IMR-90 (cell line): ENCODE results near the gene TRIM27. TPM values are rescaled to one million over a fixed set of nuclear protein-coding genes. Genes with fewer than 3 reads are reported as not detected.
A peak's percentile ranks its signal among the peaks of the same experiment; 100 is the strongest.

Source experiments
- ATAC-seq: fragments of 200-7000 bp; cut with Tn5 transposase; 2 replicates; pipeline ENCODE4 v1.9.1; 2020; ENCODE audit warnings: low read depth, mild to moderate bottlenecking, moderate library complexity
- BruUV-seq: library from RNA; stranded (reverse); fragments of 400-500 nt; replicated peaks from 2 replicates; lab custom pipeline; 2021; lab: Mats Ljungman, UMichigan
- CTCF ChIA-PET: fragments of 300-600 bp; formaldehyde crosslinking; extraction: SDS; loops from one replicate; lab custom pipeline; 2021; ENCODE audit warnings: antibody characterized with exemption; lab: Yijun Ruan, JAX
- POLR2A ChIA-PET: fragments of 300-600 bp; sonication (Branson Sonifier 250); formaldehyde crosslinking; loops from one replicate; lab custom pipeline; 2022; ENCODE audit warnings: antibody characterized with exemption; ENCODE audit not compliant: unreplicated experiment; lab: Charles Lee
- DNase-seq: peaks from one replicate; pipeline ENCODE4 v3.0.0; 2013
- H2AFZ ChIP-seq: replicated peaks from 2 replicates; pipeline ENCODE3; 2013; ENCODE audit warnings: low read length, mild to moderate bottlenecking; ENCODE audit not compliant: poor library complexity
- H2AK5ac ChIP-seq: 2 replicates; pipeline ENCODE4 v1.6.1; 2013; ENCODE audit warnings: low read depth, low read length, inconsistent platforms
- H2AK9ac ChIP-seq: replicated peaks from 2 replicates; pipeline ENCODE3; 2013; ENCODE audit warnings: mild to moderate bottlenecking, low read depth, low read length, moderate library complexity; ENCODE audit not compliant: poor library complexity
- H2BK120ac ChIP-seq: 2 replicates; pipeline ENCODE4 v1.6.1; 2013; ENCODE audit warnings: low read depth, low read length, inconsistent platforms
- H2BK15ac ChIP-seq: 3 replicates; pipeline ENCODE4 v1.6.1; 2013; ENCODE audit warnings: low read depth, low read length, inconsistent platforms
- H2BK20ac ChIP-seq: 2 replicates; pipeline ENCODE4 v1.6.1; 2013; ENCODE audit warnings: low read depth, mild to moderate bottlenecking, inconsistent platforms, low read length, moderate library complexity
- H2BK5ac ChIP-seq: 2 replicates; pipeline ENCODE4 v1.6.1; 2013; ENCODE audit warnings: mild to moderate bottlenecking, low read depth, low read length, inconsistent platforms; ENCODE audit not compliant: poor library complexity, severe bottlenecking
- H3K14ac ChIP-seq: replicated peaks from 2 replicates; pipeline ENCODE4 v1.6.1; 2013; ENCODE audit warnings: low read depth, low read length, inconsistent platforms
- H3K18ac ChIP-seq: 2 replicates; pipeline ENCODE4 v1.6.1; 2013; ENCODE audit warnings: low read depth, low read length, control low read depth
- H3K23ac ChIP-seq: 2 replicates; pipeline ENCODE4 v1.6.1; 2013; ENCODE audit warnings: low read depth, low read length, inconsistent platforms
- H3K27ac ChIP-seq: 2 replicates; pipeline ENCODE4 v1.5.1; 2013; ENCODE audit warnings: mild to moderate bottlenecking, control low read depth, low read length; ENCODE audit not compliant: insufficient read depth
- H3K27me3 ChIP-seq: 2 replicates; pipeline ENCODE4 v1.6.1; 2013; ENCODE audit warnings: low read length; ENCODE audit not compliant: control insufficient read depth, insufficient read depth
- H3K36me3 ChIP-seq: 2 replicates; pipeline ENCODE4 v1.6.1; 2013; ENCODE audit warnings: low read length, mixed read lengths; ENCODE audit not compliant: control insufficient read depth, insufficient read depth
- H3K4ac ChIP-seq: 2 replicates; pipeline ENCODE4 v1.6.1; 2013; ENCODE audit warnings: low read depth, low read length, inconsistent platforms
- H3K4me1 ChIP-seq: 2 replicates; pipeline ENCODE4 v1.6.1; 2013; ENCODE audit warnings: low read length, mixed read lengths; ENCODE audit not compliant: control insufficient read depth, insufficient read depth
- H3K4me2 ChIP-seq: 2 replicates; pipeline ENCODE4 v1.6.1; 2013; ENCODE audit warnings: low read depth, mild to moderate bottlenecking, control low read depth, low read length, moderate library complexity
- H3K4me3 ChIP-seq: 2 replicates; pipeline ENCODE4 v1.5.1; 2013; ENCODE audit warnings: low read depth, mild to moderate bottlenecking, control low read depth, low read length, moderate library complexity; ENCODE audit not compliant: insufficient read depth
- H3K56ac ChIP-seq: 2 replicates; pipeline ENCODE4 v1.6.1; 2013; ENCODE audit warnings: low read length, inconsistent platforms; ENCODE audit not compliant: insufficient read depth; ENCODE audit errors: extremely low read depth
- H3K79me1 ChIP-seq, 2 experiments: 2 replicates each; pipeline ENCODE4 v1.6.1; 2013; ENCODE audit warnings: low read length in 2 of 2, inconsistent platforms in 1 of 2, low read depth in 1 of 2
- H3K9ac ChIP-seq: 2 replicates; pipeline ENCODE4 v1.6.1; 2013; ENCODE audit warnings: low read depth, low read length, control low read depth
- H3K9me1 ChIP-seq: 2 replicates; pipeline ENCODE4 v1.6.1; 2013; ENCODE audit warnings: low read length, inconsistent platforms; ENCODE audit not compliant: insufficient read depth
- H3K9me3 ChIP-seq: 2 replicates; pipeline ENCODE4 v1.6.1; 2013; ENCODE audit warnings: low read length; ENCODE audit not compliant: control insufficient read depth, insufficient read depth
- H4K20me1 ChIP-seq: 2 replicates; pipeline ENCODE4 v1.6.1; 2013; ENCODE audit warnings: low read length, inconsistent platforms; ENCODE audit not compliant: insufficient read depth
- H4K5ac ChIP-seq: 2 replicates; pipeline ENCODE4 v1.6.1; 2013; ENCODE audit warnings: mild to moderate bottlenecking, low read depth, low read length, control low read depth
- H4K8ac ChIP-seq, 2 experiments: 2 replicates each; pipeline ENCODE4 v1.6.1; 2013; ENCODE audit warnings: low read depth in 2 of 2, low read length in 2 of 2, control low read depth in 1 of 2, inconsistent platforms in 1 of 2
- H4K91ac ChIP-seq: 2 replicates; pipeline ENCODE4 v1.6.1; 2013; ENCODE audit warnings: low read depth, low read length, inconsistent platforms; ENCODE audit not compliant: insufficient read depth
- BHLHE40 ChIP-seq: fragments of 150-350 bp; IDR thresholded peaks from 2 replicates; pipeline ENCODE4 v1.6.1; 2016; ENCODE audit warnings: mild to moderate bottlenecking, low read depth, low read length
- CEBPB ChIP-seq: IDR thresholded peaks from 2 replicates; pipeline ENCODE4 v1.6.1; 2012; ENCODE audit warnings: low read depth, low read length, improper control_type of control experiment
- CHD1 ChIP-seq: IDR thresholded peaks from 2 replicates; pipeline ENCODE4 v1.6.1; 2012; ENCODE audit warnings: low read depth, low read length, improper control_type of control experiment
- CTCF ChIP-seq: conservative IDR thresholded peaks from 2 replicates; pipeline ENCODE4 v1.5.1; 2012; ENCODE audit warnings: mild to moderate bottlenecking, low read depth, low read length, improper control_type of control experiment
- FOS ChIP-seq: fragments of 150-350 bp; IDR thresholded peaks from 2 replicates; pipeline ENCODE4 v1.6.1; 2016; ENCODE audit warnings: low read depth, low read length
- MAFK ChIP-seq: IDR thresholded peaks from 2 replicates; pipeline ENCODE4 v1.6.1; 2012; ENCODE audit warnings: low read depth, low read length, improper control_type of control experiment
- MXI1 ChIP-seq: IDR thresholded peaks from 2 replicates; pipeline ENCODE4 v1.6.1; 2012; ENCODE audit warnings: low read depth, mild to moderate bottlenecking, low read length, moderate library complexity, borderline replicate concordance
- NFE2L2 ChIP-seq: fragments of 150-350 bp; IDR thresholded peaks from 2 replicates; pipeline ENCODE4 v1.6.1; 2016; ENCODE audit warnings: low read depth, mild to moderate bottlenecking, low read length
- RAD21 ChIP-seq: IDR thresholded peaks from 2 replicates; pipeline ENCODE4 v1.6.1; 2012; ENCODE audit warnings: low read length, improper control_type of control experiment
- RCOR1 ChIP-seq: IDR thresholded peaks from 2 replicates; pipeline ENCODE4 v1.6.1; 2012; ENCODE audit warnings: mild to moderate bottlenecking, low read length, improper control_type of control experiment; ENCODE audit not compliant: insufficient replicate concordance
- RFX5 ChIP-seq: IDR thresholded peaks from 2 replicates; pipeline ENCODE4 v1.8.0; 2012; ENCODE audit warnings: low read depth, mild to moderate bottlenecking, low read length, moderate library complexity
- WGBS, 2 experiments: methylation state at CpG; one replicate each; pipeline versions ENCODE4 v1.1.5 to v1.1.7; 2013; ENCODE audit warnings: missing lambda C conversion rate in 2 of 2; ENCODE audit not compliant: insufficient read length in 1 of 2; ENCODE audit errors: extremely low coverage in 2 of 2; 5-methylcytosine and 5-hydroxymethylcytosine counted together
- dilution Hi-C: fragments of 300-500 bp; cut with HindIII; formaldehyde crosslinking; loops from one replicate; pipeline ENCODE4 v1.14.3; 2018; ENCODE audit warnings: low sequenced_read_pairs; ENCODE audit not compliant: unreplicated experiment
- in situ Hi-C: fragments of 300-500 bp; cut with MboI; formaldehyde crosslinking; loops from 3 replicates; pipeline ENCODE4 v1.14.3; 2019; ENCODE audit warnings: low sequenced_read_pairs, inconsistent platforms, mixed read lengths
- intact Hi-C: fragments of 100-400 bp; cut with micrococcal nuclease; formaldehyde crosslinking; loops from 2 replicates; pipeline ENCODE4 v1.10.0; 2022
- polyA plus RNA-seq, 3 experiments: library from polyadenylated mRNA; depleted of rRNA; stranded (reverse); fragments of >200 nt; gene quantifications; 2 replicates each; pipeline ENCODE4 v1.2.3, GENCODE V29; 2012; ENCODE audit warnings: low replicate concordance in 1 of 3
- total RNA-seq: library from RNA; depleted of rRNA; stranded (reverse); fragments of >200 nt; gene quantifications from 2 replicates; pipeline ENCODE4 v1.2.3, GENCODE V29; 2012
- TF ChIP-seq, protein P1 (sequence below): fragments of 150-350 bp; IDR thresholded peaks from 2 replicates; pipeline ENCODE4 v1.6.1; 2016; ENCODE audit warnings: low read depth, mild to moderate bottlenecking, low read length, moderate library complexity, borderline replicate concordance
- TF ChIP-seq, protein P2 (sequence below): fragments of 150-350 bp; IDR thresholded peaks from 2 replicates; pipeline ENCODE4 v1.6.1; 2017; ENCODE audit warnings: mild to moderate bottlenecking, antibody characterized with exemption, low read length, low read depth

Gene TRIM27
- total and polyA plus RNA-seq, 2 of the 4 experiments (the other 2 are of a cell fraction), result 44.4 to 48.0 TPM

GRCh38 chr6:28941684-28942448, 18.1 kb upstream of the TRIM27 start:
- Histone ChIP-seq H2BK120ac (no peak overlapping the region), H3K18ac (no peak overlapping the region), H3K27me3 (no peaks in the 10 kb centered on the region), H3K4me3 (peak overlapping the region; percentile 74), H3K14ac (no peak overlapping the region), H3K36me3 (no peaks in the 10 kb centered on the region), H3K23ac (no peak overlapping the region), H2BK5ac (no peak overlapping the region), H3K79me1 (no peaks in the 10 kb centered on the region), H4K5ac (no peak overlapping the region), H2BK20ac (no peak overlapping the region), H3K56ac (peak overlapping the region; percentile 38; the same call in 1 of the 2 replicates), H2AK9ac (no peak overlapping the region), H3K9ac (no peak overlapping the region), H3K4ac (no peak overlapping the region), H2AK5ac (no peak overlapping the region), H4K20me1 (peaks cover 9% of the 10 kb centered on the region), H3K27ac (no peak overlapping the region), H3K4me1 (no peaks in the 10 kb centered on the region), H4K91ac (no peak overlapping the region), H4K8ac (no peak overlapping the region), H3K9me1 (no peaks in the 10 kb centered on the region), H3K9me3 (no peaks in the 10 kb centered on the region), H2BK15ac (no peak overlapping the region), H3K4me2 (peak overlapping the region; percentile 97), H2AFZ (no peak overlapping the region)
- peak; percentile 7; the same call in 1 of the 2 replicates for ATAC-seq
- ChIA-PET POLR2A (no interaction called here), CTCF (no interaction called here)
- dilution Hi-C loops (no loop called here), in situ Hi-C loops (no loop called here), intact Hi-C loops (loop anchor here (1.0 to 10.0 kb wide), 5 partner anchors 40 to 1467 kb away; partner anchors contain the start of gene ZNF184)
- no TSS peak for BruUV-seq
- no CpG with 5 or more reads among the region's 13 CpGs for whole genome bisulfite sequencing, 2 experiments
- DNase-seq, result no peak
- no peak for TF ChIP-seq MAFK
- no peak for TF ChIP-seq CTCF
- TF ChIP-seq, protein P1, sequence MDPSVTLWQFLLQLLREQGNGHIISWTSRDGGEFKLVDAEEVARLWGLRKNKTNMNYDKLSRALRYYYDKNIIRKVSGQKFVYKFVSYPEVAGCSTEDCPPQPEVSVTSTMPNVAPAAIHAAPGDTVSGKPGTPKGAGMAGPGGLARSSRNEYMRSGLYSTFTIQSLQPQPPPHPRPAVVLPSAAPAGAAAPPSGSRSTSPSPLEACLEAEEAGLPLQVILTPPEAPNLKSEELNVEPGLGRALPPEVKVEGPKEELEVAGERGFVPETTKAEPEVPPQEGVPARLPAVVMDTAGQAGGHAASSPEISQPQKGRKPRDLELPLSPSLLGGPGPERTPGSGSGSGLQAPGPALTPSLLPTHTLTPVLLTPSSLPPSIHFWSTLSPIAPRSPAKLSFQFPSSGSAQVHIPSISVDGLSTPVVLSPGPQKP, result no peak
- TF ChIP-seq FOS, result no peak
- no peak for TF ChIP-seq CHD1
- TF ChIP-seq RAD21, result no peak
- TF ChIP-seq CEBPB, result no peak
- no peak for TF ChIP-seq NFE2L2
- no peak for TF ChIP-seq RCOR1
- no peak for TF ChIP-seq MXI1
- no peak for TF ChIP-seq RFX5
- TF ChIP-seq BHLHE40, result no peak
- TF ChIP-seq, protein P2, sequence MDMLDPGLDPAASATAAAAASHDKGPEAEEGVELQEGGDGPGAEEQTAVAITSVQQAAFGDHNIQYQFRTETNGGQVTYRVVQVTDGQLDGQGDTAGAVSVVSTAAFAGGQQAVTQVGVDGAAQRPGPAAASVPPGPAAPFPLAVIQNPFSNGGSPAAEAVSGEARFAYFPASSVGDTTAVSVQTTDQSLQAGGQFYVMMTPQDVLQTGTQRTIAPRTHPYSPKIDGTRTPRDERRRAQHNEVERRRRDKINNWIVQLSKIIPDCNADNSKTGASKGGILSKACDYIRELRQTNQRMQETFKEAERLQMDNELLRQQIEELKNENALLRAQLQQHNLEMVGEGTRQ, result no peak
